Thymus (tissue), 11 donors: ENCODE data around the gene CCP110. TPM values are rescaled to one million over a fixed set of nuclear protein-coding genes. Genes with fewer than 3 reads are reported as not detected.

Experiments used
- DNase-seq, 9 donors: peaks; one replicate each; pipeline ENCODE4 v3.0.0-alpha.2; 2013; ENCODE audit warnings: low spot score in 9 of 9, low read depth in 6 of 9, missing footprints in 1 of 9
- H3K27ac ChIP-seq, 2 donors: one replicate each; pipeline ENCODE4 v1.5.1; 2013; ENCODE audit warnings: control low read depth in 1 of 2, low read depth in 1 of 2, low read length in 1 of 2, mild to moderate bottlenecking in 1 of 2, moderate library complexity in 1 of 2
- H3K27me3 ChIP-seq, 2 donors: one replicate each; pipeline ENCODE4 v1.5.1; 2013; ENCODE audit warnings: low read length in 1 of 2; ENCODE audit not compliant: control insufficient read depth in 2 of 2, insufficient read depth in 1 of 2
- H3K36me3 ChIP-seq, 2 donors: one replicate each; pipeline ENCODE4 v1.5.1; 2013; ENCODE audit warnings: low read length in 1 of 2, mild to moderate bottlenecking in 1 of 2, moderate library complexity in 1 of 2; ENCODE audit not compliant: control insufficient read depth in 2 of 2, insufficient read depth in 2 of 2
- H3K4me1 ChIP-seq, 2 donors: one replicate each; pipeline ENCODE4 v1.5.1; 2013; ENCODE audit warnings: low read length in 2 of 2; ENCODE audit not compliant: control insufficient read depth in 2 of 2, insufficient read depth in 2 of 2
- H3K4me3 ChIP-seq, 2 donors: one replicate each; pipeline ENCODE4 v1.5.1; 2013; ENCODE audit warnings: low read length in 2 of 2, control low read depth in 1 of 2, mild to moderate bottlenecking in 1 of 2
- H3K9me3 ChIP-seq, 2 donors: one replicate each; pipeline ENCODE4 v1.5.1; 2013; ENCODE audit warnings: low read length in 1 of 2, mild to moderate bottlenecking in 1 of 2; ENCODE audit not compliant: control insufficient read depth in 2 of 2, insufficient read depth in 1 of 2
- WGBS: extraction: QIAGEN DNeasy Blood & Tissue Kit; methylation state at CpG from one replicate; pipeline ENCODE4 v1.1.7; 2013; 5-methylcytosine and 5-hydroxymethylcytosine counted together
- polyA plus RNA-seq: library from polyadenylated mRNA; stranded (reverse); fragments of 200-250 nt; gene quantifications from one replicate; pipeline ENCODE4 v1.2.3, GENCODE V29; 2013
- total RNA-seq: library from RNA; stranded (reverse); fragments of 120-200 nt; gene quantifications from one replicate; pipeline ENCODE4 v1.2.4, GENCODE V29; 2013
- donor health status: healthy.

The CCP110 gene
- total and polyA plus RNA-seq, 2 donors: 8.6 to 12.9 TPM

- whole genome bisulfite sequencing: 88% methylated on average over 4 of the region's 4 CpGs
- Histone ChIP-seq H3K4me3 (no peak overlapping the region), H3K27ac (no peak overlapping the region), H3K9me3 (no peaks in the 10 kb centered on the region), H3K36me3 (no peaks in the 10 kb centered on the region), H3K27me3 (no peaks in the 10 kb centered on the region), H3K4me1 (no peaks in the 10 kb centered on the region)
- no peak for DNase-seq
Observed at GRCh38 chr16:19486051-19486450, 37.7 kb upstream of the CCP110 start.

- H3K36me3 ChIP-seq: no peaks in the 10 kb centered on the region
- no peaks in the 10 kb centered on the region for H3K27me3 ChIP-seq
- no peaks in the 10 kb centered on the region for H3K9me3 ChIP-seq
- no peaks in the 10 kb centered on the region for H3K4me1 ChIP-seq
- H3K4me3 ChIP-seq: no peak overlapping the region
- 95% methylated on average over 10 of the region's 10 CpGs for WGBS
- no peak overlapping the region for H3K27ac ChIP-seq
- no peak for DNase-seq
Observed at GRCh38 chr16:19486750-19487325, 36.9 kb upstream of the CCP110 start.

DNA sequence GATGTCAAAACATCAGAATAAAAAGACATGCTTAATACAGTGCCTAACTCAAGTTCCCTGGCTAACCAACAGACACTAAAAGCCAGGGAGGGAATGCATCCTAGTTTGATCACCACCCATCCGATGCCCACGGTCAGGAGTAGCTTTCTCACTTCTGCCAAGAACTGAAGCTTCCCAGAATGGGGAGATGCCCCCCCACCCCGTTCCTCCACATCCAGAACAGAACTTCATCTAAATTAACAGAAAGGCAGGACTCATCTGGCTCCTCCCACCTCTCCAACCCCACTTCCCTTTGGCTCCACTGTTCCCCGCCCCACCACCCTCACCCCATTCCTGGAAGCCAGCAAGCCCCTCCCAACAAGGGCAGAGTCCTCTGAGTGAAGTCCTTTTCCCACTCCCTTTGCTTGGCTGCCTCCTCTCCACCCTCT is 35.5 kb upstream of the CCP110 start:
- Histone ChIP-seq H3K9me3 (no peaks in the 10 kb centered on the region), H3K4me3 (no peak overlapping the region), H3K36me3 (no peaks in the 10 kb centered on the region), H3K27ac (no peak overlapping the region), H3K27me3 (no peaks in the 10 kb centered on the region), H3K4me1 (no peaks in the 10 kb centered on the region)
- DNase-seq: no peak
- 86% methylated on average over 4 of the region's 4 CpGs for WGBS

DNA sequence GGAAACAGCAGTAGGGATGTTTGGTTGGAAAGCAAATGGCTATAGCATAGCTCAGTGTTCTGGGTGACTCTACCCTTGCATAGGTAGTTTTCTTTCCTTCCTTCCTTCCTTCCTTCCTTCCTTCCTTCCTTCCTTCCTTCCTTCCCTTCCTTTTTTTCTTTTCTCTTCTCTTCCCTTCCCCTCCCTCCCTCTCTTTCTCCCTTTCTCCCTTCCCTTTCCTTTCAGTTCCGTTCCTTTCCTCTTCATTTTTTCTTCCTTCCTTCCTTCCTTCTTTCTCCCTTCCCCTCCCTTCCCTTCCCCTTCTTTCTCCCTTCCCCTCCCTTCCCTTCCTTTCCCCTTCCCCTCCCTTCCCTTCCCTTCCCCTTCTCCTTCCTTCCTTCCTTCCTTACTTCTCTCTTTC is 33.1 kb upstream of the CCP110 start:
- no peak overlapping the region for H3K27ac ChIP-seq
- no peaks in the 10 kb centered on the region for H3K36me3 ChIP-seq
- no peaks in the 10 kb centered on the region for H3K9me3 ChIP-seq
- no peaks in the 10 kb centered on the region for H3K27me3 ChIP-seq
- WGBS: 97% methylated on average over 1 of the region's 1 CpG
- no peak overlapping the region for H3K4me3 ChIP-seq
- H3K4me1 ChIP-seq: no peaks in the 10 kb centered on the region
- no peak for DNase-seq

DNA sequence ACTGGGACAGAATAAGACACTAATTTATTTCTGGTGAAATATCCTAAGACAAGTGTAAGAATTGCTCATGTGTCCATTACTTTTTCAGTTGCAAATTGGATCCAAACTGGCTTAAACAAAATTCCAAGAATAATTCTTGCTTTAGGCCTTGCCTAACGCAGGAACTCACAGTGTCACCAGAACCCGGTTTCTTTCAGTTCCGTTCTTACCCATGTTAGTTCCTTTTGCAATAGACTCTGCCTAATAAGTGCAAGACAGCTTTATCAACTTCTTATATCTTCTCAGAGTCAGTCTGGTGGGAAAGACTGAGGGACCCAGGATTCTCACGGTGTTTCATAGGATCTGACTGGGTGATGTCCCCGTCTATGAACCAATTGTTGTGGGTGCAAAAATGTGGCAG is 26.6 kb upstream of the CCP110 start:
- 86% methylated on average over 5 of the region's 5 CpGs for WGBS
- H3K9me3 ChIP-seq: no peaks in the 10 kb centered on the region
- no peak overlapping the region for H3K4me3 ChIP-seq
- H3K27ac ChIP-seq: no peak overlapping the region
- H3K4me1 ChIP-seq: no peaks in the 10 kb centered on the region
- DNase-seq: no peak
- no peaks in the 10 kb centered on the region for H3K27me3 ChIP-seq
- H3K36me3 ChIP-seq: peaks cover 6 to 14% of the 10 kb centered on the region in 2 donors

GRCh38 chr16:19499006-19499405 is 24.7 kb upstream of the CCP110 start:
- WGBS: 81% methylated on average over 5 of the region's 5 CpGs
- H3K9me3 ChIP-seq: no peaks in the 10 kb centered on the region
- H3K27ac ChIP-seq: no peak overlapping the region
- peaks cover 20 to 32% of the 10 kb centered on the region in 2 donors for H3K36me3 ChIP-seq
- no peaks in the 10 kb centered on the region for H3K4me1 ChIP-seq
- H3K27me3 ChIP-seq: no peaks in the 10 kb centered on the region
- DNase-seq: no peak
- H3K4me3 ChIP-seq: no peak overlapping the region

DNA sequence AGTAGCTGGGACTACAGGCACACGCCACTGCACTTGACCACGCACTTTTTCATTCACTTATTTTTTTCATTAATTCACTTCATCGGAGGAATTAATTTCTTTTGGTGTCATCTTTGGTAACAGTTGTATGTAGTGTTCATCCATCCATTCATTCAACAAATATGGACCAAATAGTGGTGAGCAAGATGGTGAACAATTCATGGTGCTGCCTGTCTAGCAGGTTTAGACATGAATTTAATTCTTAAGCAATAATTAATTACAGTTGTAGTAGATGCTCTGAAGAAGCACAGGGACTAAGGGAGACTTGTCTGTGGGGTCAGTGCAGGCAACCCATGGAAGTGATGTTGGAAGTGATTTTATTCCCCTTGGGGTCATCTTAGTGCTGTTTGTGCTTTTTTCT is 24.3 kb upstream of the CCP110 start:
- 96% methylated on average over 3 of the region's 3 CpGs for WGBS
- DNase-seq: no peak
- Histone ChIP-seq H3K27me3 (no peaks in the 10 kb centered on the region), H3K36me3 (peaks cover 24 to 36% of the 10 kb centered on the region in 2 donors), H3K4me1 (no peaks in the 10 kb centered on the region), H3K9me3 (no peaks in the 10 kb centered on the region), H3K4me3 (no peak overlapping the region), H3K27ac (no peak overlapping the region)

- Histone ChIP-seq H3K27me3 (no peaks in the 10 kb centered on the region), H3K4me1 (no peaks in the 10 kb centered on the region), H3K36me3 (peaks cover 28 to 51% of the 10 kb centered on the region in 2 donors), H3K27ac (no peak overlapping the region), H3K4me3 (no peak overlapping the region), H3K9me3 (no peaks in the 10 kb centered on the region)
- 98% methylated on average over 3 of the region's 3 CpGs for WGBS
- peak in 6 of 9 donors; percentile 31 to 74 (median 58) for DNase-seq
Observed at GRCh38 chr16:19502395-19503131, 21.2 kb upstream of the CCP110 start.

- 97% methylated on average over 5 of the region's 5 CpGs for WGBS
Observed at GRCh38 chr16:19503461-19504075, 20.2 kb upstream of the CCP110 start.

More at GRCh38 chr16:19503461-19504075, 20.2 kb upstream of the CCP110 start:
- Histone ChIP-seq H3K4me1 (no peaks in the 10 kb centered on the region), H3K27ac (no peak overlapping the region), H3K4me3 (no peak overlapping the region), H3K9me3 (no peaks in the 10 kb centered on the region), H3K27me3 (no peaks in the 10 kb centered on the region), H3K36me3 (peaks cover 28 to 51% of the 10 kb centered on the region in 2 donors)
- DNase-seq: no peak
